GM12891 (cell line): ENCODE data around the gene KCNAB2.

Experiments used
- DNase-seq: peaks from one replicate; pipeline ENCODE4 v3.0.0; 2011; ENCODE audit warnings: low spot score; ENCODE audit not compliant: insufficient read length
- FAIRE-seq: peaks from 2 replicates; lab custom pipeline; 2011; peaks lifted over from hg19 to GRCh38; lab: Jason Lieb, UNC
- PAX5 ChIP-seq: IDR thresholded peaks from 2 replicates; pipeline ENCODE4 v1.6.1; 2011; ENCODE audit warnings: low read length, moderate library complexity, mild to moderate bottlenecking; ENCODE audit not compliant: insufficient read depth, severe bottlenecking
- POLR2A ChIP-seq: IDR thresholded peaks from 2 replicates; pipeline ENCODE4 v1.6.1; 2011; ENCODE audit warnings: low read depth, low read length, control low read depth
- POLR2AphosphoS5 ChIP-seq: IDR thresholded peaks from 2 replicates; pipeline ENCODE4 v1.6.1; 2011; ENCODE audit warnings: low read depth, low read length, control low read depth
- POU2F2 ChIP-seq: IDR thresholded peaks from 2 replicates; pipeline ENCODE4 v1.6.1; 2011; ENCODE audit warnings: low read depth, mild to moderate bottlenecking, control low read depth, low read length, moderate library complexity
- SPI1 ChIP-seq: IDR thresholded peaks from 2 replicates; pipeline ENCODE4 v1.6.1; 2011; ENCODE audit warnings: low read depth, low read length, control low read depth
- TAF1 ChIP-seq: IDR thresholded peaks from 2 replicates; pipeline ENCODE4 v1.6.1; 2011; ENCODE audit warnings: low read depth, low read length, control low read depth

Gene KCNAB2

DNA sequence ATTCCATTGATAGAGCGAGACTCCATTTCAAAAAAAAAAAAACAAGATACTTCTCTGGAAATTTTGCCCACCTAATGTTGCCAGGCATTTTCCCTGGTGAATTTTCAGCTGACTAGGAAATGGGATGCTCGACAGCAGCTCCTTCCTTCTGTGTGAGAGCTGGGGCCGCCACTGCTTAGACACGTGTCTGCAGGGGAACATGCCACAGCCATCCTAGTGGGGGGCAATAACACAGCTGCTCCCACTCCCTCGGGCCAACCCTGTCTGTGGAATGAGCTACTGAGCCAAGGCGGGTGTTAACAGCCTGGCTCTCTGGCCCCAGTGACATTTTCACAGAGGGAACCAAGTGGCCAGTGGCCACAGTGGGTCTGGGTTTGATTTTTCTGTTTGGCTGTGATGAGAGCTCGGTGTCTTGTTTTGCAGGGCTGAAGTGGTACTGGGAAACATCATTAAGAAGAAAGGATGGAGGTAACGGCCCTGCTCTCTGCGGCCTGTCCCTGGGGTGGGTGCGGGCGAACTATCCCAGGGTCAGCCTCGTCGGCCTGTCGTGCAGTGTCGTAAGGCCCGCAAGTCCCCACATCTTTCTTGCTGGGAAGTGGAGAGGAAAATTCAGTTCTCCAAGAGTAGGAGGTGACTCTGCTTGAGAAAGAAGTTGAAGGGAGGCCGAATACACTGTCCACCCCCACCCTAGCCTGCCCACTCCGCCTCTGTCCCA, 39.2 kb downstream of the KCNAB2 start:
- DNase-seq (no peak), FAIRE-seq (no peak)
- TF ChIP-seq PAX5 (no peak), POLR2AphosphoS5 (no peak), POU2F2 (no peak), POLR2A (no peak), TAF1 (no peak), SPI1 (no peak)

DNA sequence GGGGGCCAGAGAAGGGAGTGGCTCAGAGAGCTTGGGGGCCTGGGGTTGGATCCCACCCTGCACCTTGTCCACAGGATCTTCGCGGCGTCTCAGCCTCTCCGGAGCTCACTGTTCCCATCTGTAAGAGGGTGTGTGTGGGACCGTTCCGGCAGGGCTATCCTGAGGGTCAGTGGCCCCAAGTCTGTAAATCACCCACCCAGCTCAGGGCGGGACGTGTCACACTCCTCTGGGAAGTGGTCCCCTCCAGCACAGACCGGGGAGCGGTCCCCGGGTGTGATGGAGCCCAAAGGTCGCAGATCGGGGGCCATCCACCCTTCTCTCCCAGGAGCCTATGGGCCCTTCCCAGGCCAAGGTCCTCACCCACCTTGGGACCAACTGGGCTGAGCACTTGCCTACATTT, 40.0 kb downstream of the KCNAB2 start:
- DNase-seq (no peak), FAIRE-seq (no peak)
- TF ChIP-seq PAX5, result no peak
- no peak for TF ChIP-seq POLR2AphosphoS5
- TF ChIP-seq POU2F2, result no peak
- no peak for TF ChIP-seq TAF1
- no peak for TF ChIP-seq SPI1
- TF ChIP-seq POLR2A, result no peak

DNA sequence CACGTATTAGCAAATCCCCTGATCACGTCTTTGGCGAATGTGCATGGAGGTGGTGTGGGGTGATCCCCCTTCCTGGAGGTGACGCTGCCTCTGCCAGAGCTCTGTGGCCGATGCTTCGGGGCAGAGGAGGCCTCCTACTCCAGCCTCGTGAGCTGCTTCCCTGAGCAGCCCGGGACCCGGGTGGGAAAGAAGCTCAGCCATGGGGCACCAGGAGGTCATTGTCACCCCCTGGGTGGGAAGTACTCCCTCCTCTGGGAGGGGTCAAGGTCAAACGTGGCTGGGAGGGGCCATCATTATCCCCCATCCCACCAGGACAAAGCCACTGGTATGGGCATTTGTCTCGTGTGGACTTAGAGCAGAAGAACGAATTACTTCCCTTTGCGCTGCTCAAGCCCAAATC, 40.7 kb downstream of the KCNAB2 start:
- FAIRE-seq, result no peak
- no peak for TF ChIP-seq POLR2AphosphoS5
- no peak for TF ChIP-seq PAX5
- no peak for TF ChIP-seq POU2F2
- TF ChIP-seq TAF1, result no peak
- no peak for TF ChIP-seq POLR2A
- no peak for DNase-seq

DNA sequence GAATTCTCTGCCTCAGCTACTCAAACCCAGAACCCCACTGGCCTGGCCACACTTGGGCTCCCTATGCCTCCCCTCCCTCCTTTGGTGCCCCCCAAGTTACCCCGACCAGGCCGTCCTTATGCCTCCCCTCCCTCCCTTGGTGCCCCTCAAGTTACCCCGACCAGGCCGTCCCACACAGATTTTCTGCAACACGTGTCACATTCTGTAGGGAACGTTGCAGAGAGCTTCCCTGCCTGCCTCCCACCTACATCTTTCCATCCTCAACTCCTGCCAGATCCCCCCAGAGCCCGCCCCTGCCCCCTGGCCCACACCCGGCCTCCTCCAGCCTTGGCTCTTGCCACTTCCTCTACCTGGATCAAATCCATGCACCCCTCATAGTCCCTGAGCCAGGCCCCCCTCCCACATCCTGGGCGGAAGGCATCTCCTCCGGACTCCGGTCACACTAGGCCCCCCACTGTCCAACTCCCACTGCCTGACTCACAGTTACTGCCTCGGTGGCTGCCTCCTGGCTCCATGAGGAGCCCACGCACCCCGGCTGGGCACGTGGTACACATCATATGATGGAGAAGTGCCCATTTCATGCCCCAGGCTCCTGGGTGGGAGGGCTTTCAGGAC, 41.2 kb downstream of the KCNAB2 start:
- no peak for DNase-seq
- FAIRE-seq, result no peak
- TF ChIP-seq POU2F2 (no peak), POLR2AphosphoS5 (no peak), SPI1 (no peak), POLR2A (no peak), TAF1 (no peak), PAX5 (no peak)

DNA sequence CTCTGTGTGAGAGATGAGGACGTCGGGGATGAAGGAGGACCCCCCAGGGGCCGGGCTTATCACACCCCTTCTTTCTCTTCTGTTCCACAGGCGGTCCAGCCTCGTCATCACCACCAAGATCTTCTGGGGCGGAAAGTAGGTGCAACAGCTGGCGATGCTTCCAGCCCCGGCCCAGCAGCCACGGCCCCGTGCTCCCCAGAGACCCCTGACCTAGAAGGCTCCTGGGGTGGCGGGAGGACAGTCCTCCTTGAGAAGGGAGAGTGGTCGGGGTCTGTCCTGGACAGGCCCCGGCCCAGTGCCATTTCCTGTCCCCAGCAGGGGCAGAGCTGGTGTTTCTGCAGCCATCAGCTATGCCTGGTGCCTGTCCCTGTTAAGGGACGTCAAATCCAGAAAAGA, 41.7 kb downstream of the KCNAB2 start:
- TF ChIP-seq SPI1, result no peak
- no peak for TF ChIP-seq TAF1
- TF ChIP-seq POLR2AphosphoS5, result no peak
- TF ChIP-seq PAX5, result no peak
- no peak for TF ChIP-seq POU2F2
- no peak for TF ChIP-seq POLR2A
- DNase-seq (no peak), FAIRE-seq (no peak)

DNA sequence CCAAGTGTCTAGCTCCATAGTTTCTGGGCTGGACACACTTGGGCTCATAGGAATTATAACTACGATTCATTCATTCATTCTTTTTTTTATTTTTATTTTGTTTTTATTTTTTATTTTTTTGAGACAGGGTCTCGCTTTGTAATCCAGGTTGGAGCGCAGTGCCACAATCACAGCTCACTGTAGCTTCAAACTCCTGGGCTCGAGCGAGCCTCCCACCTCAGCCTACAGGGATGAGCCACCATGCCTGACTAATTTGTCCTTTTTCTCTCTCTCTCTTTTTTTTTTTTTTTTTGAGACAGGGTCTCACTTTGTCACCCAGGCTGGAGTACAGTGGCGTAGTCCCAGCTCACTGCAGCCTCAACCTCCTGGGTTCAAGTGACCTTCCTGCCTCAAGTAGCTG, 42.3 kb downstream of the KCNAB2 start:
- DNase-seq (no peak), FAIRE-seq (no peak)
- TF ChIP-seq POU2F2, result no peak
- TF ChIP-seq SPI1, result no peak
- no peak for TF ChIP-seq PAX5
- TF ChIP-seq TAF1, result no peak
- TF ChIP-seq POLR2AphosphoS5, result no peak
- no peak for TF ChIP-seq POLR2A

DNA sequence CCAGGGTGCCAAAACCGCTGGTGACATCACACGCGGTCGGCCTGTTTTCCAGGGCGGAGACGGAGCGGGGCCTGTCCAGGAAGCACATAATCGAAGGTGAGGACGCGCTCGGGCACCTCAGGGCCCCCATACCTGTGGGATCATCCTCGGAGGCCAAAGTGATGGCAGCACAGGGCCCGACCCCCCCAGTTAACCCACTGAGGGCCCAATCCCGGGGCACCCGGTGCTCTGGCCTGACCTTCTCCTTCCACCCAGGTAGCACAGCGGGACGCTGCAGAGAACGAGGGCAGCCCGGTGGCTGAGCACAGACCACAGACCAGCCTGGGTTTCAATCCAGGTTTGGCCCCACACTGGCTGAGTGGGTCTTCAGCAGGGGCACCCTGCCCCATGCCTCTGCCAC, 43.3 kb downstream of the KCNAB2 start:
- DNase-seq, result no peak

DNA sequence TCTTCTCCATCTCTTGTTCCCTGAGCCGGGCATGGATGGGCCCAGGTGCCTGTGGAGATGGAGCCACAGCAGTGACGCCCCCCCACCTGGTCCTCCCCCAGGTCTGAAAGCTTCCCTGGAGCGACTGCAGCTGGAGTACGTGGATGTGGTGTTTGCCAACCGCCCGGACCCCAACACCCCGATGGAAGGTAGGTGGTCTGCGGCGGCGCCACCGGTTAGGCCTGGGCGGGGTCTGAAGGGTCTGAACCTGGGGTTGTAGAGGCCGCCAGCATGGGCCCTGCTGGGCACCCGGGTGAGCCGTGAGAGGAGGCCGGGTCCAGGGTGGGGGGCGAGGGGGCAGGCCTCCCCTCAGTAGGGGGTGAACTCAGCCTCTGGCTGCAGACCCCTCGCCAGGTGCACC, 44.6 kb downstream of the KCNAB2 start:
- no peak for FAIRE-seq
- DNase-seq, result no peak
- TF ChIP-seq PAX5 (no peak), POLR2AphosphoS5 (no peak)

More for the DNA sequence above, 43.3 kb downstream of the KCNAB2 start:
- FAIRE-seq, result no peak
- TF ChIP-seq POLR2AphosphoS5 (no peak), POLR2A (no peak), PAX5 (no peak), SPI1 (no peak)

DNA sequence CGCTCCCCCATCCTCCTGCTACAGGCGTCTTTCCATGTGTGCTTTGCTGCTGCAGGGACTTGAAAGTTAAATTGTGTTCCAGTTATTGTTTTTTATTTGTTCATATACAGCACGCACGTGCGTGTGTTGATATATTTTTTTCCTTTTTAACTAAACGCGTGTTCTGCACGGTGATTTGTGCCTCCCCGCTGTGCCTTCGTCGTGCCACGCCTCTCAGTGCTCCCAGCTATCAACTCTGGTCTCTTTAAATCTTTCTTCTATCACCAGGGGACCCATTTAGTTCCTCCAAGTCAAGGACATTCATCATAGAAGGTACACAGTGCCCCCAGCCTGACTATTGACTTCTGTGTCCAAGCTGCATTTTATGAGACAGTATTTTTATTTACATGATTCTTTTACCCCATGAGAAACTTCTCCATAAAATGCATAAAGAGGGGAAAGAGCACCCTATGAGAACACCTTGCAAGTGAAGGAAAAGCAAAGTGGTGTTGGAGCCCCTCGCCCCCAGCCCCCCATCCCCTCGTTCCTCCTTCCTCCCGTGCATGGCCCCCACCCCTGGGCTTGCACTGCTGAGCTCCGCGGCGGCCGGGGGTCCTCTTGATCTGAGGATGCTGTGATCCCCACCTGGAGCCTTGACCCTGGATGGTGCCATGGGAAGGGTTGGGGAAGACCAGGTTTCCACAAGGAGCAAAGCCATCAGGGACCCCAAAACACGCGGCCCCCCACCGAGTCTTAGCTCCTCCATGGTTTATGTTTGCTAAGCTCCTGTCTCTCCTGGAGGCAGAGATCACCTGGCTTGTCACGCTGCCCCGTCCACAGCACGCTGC, 45.5 kb downstream of the KCNAB2 start:
- FAIRE-seq, result no peak
- TF ChIP-seq POU2F2, result no peak
- no peak for TF ChIP-seq TAF1
- no peak for TF ChIP-seq SPI1
- TF ChIP-seq POLR2AphosphoS5, result no peak
- no peak for TF ChIP-seq POLR2A
- no peak for TF ChIP-seq PAX5

More for the DNA sequence above, 45.5 kb downstream of the KCNAB2 start:
- DNase-seq, result no peak
